HG02885 (cell line): ENCODE results near the gene RUSF1.
"Not testable (repeated sequence)": the region's sequence is repeated elsewhere in the genome, so short reads cannot be mapped to it uniquely, and the experiment has no call there.

Experiments used
- ATAC-seq: cut with Tn5 transposase; IDR thresholded peaks from one replicate; pipeline ENCODE4 v1.9.1; 2021; ENCODE audit warnings: mild to moderate bottlenecking; ENCODE audit not compliant: unreplicated experiment, poor library complexity

Gene RUSF1

GRCh38 chr16:31507929-31508705 lies at the start of gene RUSF1:
Gene RUSF1, minus strand, starts transcription at chr16:31508391. Its CDS starts 18 bp downstream, at chr16:31508373.
- ATAC-seq: peak; percentile 88

DNA sequence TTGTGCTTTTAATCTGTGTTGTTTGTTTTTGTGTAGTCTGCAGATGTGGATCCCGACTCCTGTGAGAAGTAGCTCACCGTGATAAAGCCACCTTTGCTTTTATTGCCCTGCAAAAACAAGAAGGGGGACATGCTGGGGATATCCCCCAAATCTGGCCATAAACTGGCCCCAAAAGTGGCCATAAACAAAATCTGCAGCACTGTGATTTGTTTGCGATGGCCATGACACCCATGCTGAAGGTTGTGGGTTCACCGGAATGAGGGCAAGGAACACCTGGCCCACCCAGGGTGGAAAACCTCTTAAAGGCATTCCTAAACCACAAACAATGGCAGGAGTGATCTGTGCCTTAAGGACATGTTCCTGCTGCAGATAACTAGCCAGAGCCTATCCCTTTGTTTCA lies 34.6 kb upstream of the RUSF1 start:
- no peak for ATAC-seq

GRCh38 chr16:31539762-31540161 lies 31.6 kb upstream of the RUSF1 start:
- not testable (repeated sequence) for ATAC-seq

DNA sequence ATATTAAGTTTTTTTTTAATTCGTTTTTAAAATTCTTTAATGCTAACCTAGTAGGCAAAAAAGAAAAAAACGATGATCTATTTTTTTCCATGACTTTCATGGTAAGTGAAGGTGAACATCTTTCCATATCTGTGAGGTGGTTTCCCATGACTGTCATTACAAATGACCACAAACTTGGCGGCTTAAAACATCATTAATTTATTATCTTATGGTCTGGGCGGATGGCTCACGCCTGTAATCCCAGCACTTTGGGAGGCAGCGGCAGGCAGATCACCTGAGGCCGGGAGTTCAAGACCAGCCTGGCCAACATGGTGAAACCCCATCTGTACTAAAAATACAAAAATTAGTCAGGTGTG lies 30.0 kb upstream of the RUSF1 start:
- ATAC-seq: not testable (repeated sequence)

GRCh38 chr16:31537362-31538242 lies 29.4 kb upstream of the RUSF1 start:
- no peak for ATAC-seq

DNA sequence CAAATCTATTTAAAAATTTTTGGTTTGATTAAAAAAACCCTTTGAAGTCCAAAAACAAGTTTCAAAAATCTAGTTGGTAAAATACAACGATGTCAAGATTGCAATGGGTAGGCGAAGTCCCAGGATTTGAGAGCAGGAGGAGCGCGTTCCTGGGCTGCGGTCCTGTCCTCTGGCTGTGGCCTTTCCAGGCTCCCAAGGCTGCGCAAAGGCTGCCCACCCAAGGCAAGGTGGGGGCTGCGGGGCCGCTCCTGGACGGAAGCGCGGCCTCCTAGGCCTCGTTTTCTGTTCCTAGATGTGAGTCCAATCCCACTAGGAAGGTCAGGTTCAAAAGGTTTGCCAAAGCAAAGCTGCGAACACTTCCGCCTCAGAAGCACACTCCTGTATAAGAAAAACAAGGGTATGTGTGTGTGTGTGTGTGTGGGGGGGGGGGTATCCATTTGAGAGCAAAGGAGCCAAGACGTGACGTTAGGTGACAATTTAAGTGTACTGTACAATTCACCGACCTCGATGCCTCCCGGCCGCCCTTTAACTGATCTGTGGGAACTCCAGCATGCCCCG lies 28.7 kb upstream of the RUSF1 start:
- ATAC-seq: no peak

DNA sequence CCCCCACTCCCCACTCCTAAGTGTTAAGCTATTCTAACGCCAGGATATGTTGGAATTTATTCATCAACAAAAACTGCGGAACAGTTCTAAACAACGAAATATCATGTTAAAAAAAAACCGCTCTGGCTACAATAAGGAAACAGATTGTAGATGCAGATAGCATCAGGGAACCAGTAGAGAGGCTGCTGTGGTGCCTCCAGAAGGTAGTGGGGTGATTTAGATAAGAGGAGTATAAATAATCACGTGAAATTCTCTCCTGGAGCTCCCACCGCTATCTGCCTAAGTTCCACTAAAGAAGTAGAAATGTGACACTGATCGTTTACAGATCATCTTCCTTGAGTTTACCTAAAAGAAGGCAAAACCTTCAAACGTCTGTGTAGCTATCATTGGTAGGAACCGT lies 27.5 kb upstream of the RUSF1 start:
- no peak for ATAC-seq

GRCh38 chr16:31532896-31533295 lies 24.7 kb upstream of the RUSF1 start:
- ATAC-seq: no peak

DNA sequence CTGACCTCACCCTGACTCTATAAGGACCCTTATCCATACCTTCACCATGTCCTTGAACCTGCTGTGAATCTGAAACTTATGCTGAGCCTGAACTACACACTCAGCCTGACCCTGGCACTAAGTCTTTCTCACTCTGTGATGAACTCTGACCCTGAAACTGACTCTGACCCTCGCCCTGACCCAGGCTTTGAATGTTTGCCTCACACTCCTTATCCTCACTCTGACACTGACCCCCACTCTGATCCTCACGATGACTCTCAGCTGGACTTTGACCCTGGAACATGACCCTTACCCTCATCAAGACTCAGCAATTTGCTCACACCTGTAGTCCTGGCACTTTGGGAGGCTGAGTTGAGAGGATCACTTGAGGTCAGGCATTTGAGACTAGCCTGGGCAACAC lies 23.9 kb upstream of the RUSF1 start:
- no peak for ATAC-seq

GRCh38 chr16:31531096-31531495 lies 22.9 kb upstream of the RUSF1 start:
- no peak for ATAC-seq

- no peak for ATAC-seq
These were observed 22.2 kb upstream of the RUSF1 start for GRCh38 chr16:31530405-31530804.

GRCh38 chr16:31529937-31530312 lies 21.7 kb upstream of the RUSF1 start:
- ATAC-seq: no peak

DNA sequence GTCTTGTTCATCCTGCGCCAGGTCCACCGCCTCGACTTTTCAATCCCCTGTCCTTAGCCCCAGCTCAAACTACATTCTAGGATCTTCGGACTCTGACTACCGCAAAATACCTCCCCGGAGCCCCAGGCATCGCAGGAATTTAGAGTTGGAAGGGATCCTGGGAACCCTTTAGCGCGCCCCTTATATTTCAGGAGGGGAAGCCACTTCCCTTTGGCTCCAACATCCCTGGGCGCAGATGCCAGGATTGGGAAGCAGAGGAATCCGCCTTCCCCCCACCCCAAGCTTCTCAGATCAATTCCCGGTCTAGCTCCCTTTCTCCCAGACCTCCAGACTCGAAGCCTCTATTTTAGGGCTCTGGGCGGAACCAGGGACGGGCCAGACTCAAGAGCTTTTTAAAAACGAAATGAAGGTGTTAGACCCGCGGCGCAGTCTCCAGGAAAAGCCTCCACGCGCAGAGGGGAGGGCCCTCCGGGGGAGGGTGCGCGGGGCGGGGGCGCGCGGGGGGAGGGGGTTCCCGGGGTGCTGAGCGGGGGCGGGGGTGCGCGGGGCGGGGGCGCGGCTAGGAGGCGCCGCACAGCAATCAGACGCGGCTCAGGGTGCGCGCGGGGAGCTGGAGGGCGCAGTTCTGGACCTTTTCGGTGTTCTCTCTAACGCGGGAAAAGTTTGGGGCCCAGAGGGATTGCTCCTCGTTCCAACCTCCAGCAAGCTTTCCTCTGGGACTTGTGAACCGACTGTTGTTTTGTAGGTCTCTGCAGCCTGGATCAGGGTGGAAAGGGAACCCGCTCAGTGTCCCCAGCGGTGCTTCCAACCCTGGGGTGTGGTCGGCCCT lies 21.1 kb upstream of the RUSF1 start:
- no peak for ATAC-seq

- ATAC-seq: no peak
These were observed 20.4 kb upstream of the RUSF1 start for GRCh38 chr16:31528523-31529107.

GRCh38 chr16:31527734-31528274 lies 19.6 kb upstream of the RUSF1 start, which contains the start of gene AHSP:
Gene AHSP, plus strand, starts transcription at chr16:31527900. Its CDS starts 240 bp downstream, at chr16:31528140.
- ATAC-seq: no peak

- ATAC-seq: no peak
These were observed 16.9 kb upstream of the RUSF1 start for GRCh38 chr16:31525113-31525512.

DNA sequence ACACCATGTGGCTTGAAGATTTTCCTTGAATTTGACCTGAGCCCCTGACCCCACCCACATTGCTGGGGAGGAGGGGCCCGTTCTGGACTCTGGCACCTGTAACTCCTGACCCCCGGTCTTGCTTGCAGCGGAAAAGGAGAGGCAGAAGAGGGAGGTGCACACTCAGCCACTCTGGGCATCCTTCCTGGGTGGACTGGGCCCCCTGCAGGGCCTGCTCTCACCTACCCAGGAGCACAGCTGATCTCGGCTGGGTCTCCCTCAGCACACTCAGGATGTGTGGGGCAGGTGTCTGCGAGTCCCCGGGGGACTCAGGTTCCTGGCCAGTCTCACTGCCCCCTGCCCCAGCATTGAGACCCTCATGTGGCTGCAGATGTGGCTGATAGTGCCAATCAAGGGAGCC lies 15.6 kb upstream of the RUSF1 start:
- ATAC-seq: not testable (repeated sequence)

- ATAC-seq: no peak
These were observed 13.9 kb upstream of the RUSF1 start for GRCh38 chr16:31522071-31522470.

- ATAC-seq: no peak
These were observed 13.2 kb upstream of the RUSF1 start for GRCh38 chr16:31521368-31521767.
